ENCODE measurements around the gene SYNPO.

SYNPO gene

DNA sequence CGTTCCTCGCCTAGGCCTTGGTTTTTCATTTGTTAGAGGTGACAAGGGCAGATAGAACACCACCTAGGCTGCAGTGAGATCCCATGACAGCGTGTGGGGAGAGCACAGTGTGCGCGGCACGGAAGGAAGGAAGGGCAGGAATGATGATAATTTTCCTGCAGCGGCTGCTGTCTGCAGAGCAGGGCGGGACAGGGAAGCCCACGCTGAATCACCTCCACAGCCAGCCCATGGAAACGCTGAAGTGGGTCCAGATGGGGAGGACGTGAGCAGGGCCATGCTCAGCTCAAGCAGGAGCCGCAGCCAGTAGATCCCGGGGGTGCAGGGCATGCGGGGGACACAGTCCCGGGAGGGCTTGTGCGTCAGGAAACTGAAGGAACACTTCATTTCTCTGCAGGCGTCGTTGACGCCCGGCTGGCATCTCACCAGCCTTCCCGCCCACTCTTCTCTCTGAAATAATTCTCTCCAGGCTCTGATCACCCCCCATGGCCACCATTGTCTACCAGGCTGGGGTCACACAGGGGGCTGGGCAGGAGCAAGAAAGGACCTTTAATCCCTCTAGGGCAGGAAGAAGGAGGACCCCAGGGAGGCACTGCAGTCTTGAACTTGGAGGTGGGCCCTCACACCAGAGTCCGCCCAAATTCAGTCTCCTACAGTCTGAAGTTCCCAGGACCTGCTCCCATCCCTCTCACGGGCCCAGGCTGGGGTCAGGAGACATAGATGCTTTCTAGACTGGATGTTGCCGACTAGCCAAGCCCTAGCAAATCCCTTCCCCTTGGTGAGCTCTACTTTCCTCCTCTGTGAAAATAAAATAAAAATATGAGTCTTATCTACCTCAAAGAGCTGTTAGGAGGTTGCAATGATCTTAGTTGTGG is 20.9 kb upstream of the SYNPO start:
- H3K4me3 ChIP-seq (ENCODE audit: low read depth, low read length), result no peak overlapping the region
- no peak for DNase-seq (ENCODE audit: low read depth, low spot score)
- POLR2A ChIA-PET, result interaction anchor here (0.6 to 1.3 kb wide), 2 partner anchors 21 to 161 kb away, joined by 3 to 4 read pairs; partner anchors contain the start of gene SYNPO
- TF ChIP-seq, protein P1, sequence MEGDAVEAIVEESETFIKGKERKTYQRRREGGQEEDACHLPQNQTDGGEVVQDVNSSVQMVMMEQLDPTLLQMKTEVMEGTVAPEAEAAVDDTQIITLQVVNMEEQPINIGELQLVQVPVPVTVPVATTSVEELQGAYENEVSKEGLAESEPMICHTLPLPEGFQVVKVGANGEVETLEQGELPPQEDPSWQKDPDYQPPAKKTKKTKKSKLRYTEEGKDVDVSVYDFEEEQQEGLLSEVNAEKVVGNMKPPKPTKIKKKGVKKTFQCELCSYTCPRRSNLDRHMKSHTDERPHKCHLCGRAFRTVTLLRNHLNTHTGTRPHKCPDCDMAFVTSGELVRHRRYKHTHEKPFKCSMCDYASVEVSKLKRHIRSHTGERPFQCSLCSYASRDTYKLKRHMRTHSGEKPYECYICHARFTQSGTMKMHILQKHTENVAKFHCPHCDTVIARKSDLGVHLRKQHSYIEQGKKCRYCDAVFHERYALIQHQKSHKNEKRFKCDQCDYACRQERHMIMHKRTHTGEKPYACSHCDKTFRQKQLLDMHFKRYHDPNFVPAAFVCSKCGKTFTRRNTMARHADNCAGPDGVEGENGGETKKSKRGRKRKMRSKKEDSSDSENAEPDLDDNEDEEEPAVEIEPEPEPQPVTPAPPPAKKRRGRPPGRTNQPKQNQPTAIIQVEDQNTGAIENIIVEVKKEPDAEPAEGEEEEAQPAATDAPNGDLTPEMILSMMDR (IDR thresholded peaks at IDR 0.05; ENCODE audit: insufficient read depth, low read length, missing control alignments), result no peak
- CTCF ChIA-PET, result interaction anchor here (1.0 to 3.2 kb wide), 4 partner anchors 9 to 60 kb away, joined by 3 to 15 read pairs (median 4); no protein-coding TSS in a partner anchor

DNA sequence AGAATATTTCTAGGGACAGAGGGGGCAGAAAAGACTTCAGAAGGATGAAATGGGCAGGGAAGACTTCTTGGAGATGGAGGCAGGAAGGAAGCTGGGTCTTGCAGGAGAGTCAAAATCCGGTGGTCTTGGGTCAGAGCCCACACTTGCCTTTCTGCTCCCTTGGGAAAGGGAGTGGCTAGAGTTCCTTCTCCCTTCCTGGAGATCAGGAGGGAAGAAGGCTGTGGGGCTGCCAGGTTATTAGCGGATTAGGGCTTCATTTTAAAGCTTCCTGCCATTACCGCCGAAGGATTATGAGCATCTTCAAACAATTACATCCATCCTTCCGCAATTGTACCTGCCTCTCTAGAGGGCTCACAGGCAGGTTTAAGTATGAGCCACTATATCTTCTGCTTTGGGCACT is 19.2 kb upstream of the SYNPO start:
- ChIA-PET CTCF (interaction anchor here (1.3 to 3.2 kb wide), 3 partner anchors 9 to 62 kb away, joined by 3 to 15 read pairs (median 4); no protein-coding TSS in a partner anchor), POLR2A (no interaction called here)
- no peak for DNase-seq (ENCODE audit: low read depth, low spot score)
- TF ChIP-seq, protein P1 (IDR thresholded peaks at IDR 0.05; ENCODE audit: insufficient read depth, low read length, missing control alignments), result no peak
- H3K4me3 ChIP-seq (ENCODE audit: low read depth, low read length), result no peak overlapping the region

DNA sequence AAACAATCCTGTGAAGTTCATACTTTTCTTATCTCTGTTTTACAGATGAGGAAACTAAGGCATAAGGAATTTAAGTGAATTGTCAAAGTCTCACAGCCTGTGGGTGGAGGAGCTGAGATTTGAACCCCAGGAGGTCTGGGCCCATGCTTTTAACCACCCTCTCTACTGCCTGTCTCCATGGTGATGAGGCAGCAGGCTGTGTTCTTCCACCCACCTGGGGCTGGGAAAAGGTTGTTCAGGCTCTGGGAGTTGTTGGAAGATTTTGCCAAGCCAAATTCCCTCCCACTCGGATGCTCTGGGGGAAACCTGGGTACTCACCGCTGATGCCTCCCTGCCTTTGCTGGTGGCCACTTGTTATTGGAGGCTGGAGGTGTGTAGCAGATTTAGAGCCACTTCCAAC is 18.3 kb upstream of the SYNPO start:
- H3K4me3 ChIP-seq (ENCODE audit: low read depth, low read length), result no peak overlapping the region
- DNase-seq (ENCODE audit: low read depth, low spot score), result no peak
- TF ChIP-seq, protein P1 (IDR thresholded peaks at IDR 0.05; ENCODE audit: insufficient read depth, low read length, missing control alignments), result no peak
- POLR2A ChIA-PET, result no interaction called here
- CTCF ChIA-PET, result interaction anchor here (1.3 to 1.5 kb wide), 2 partner anchors 10 to 33 kb away, joined by 3 to 4 read pairs; no protein-coding TSS in a partner anchor

DNA sequence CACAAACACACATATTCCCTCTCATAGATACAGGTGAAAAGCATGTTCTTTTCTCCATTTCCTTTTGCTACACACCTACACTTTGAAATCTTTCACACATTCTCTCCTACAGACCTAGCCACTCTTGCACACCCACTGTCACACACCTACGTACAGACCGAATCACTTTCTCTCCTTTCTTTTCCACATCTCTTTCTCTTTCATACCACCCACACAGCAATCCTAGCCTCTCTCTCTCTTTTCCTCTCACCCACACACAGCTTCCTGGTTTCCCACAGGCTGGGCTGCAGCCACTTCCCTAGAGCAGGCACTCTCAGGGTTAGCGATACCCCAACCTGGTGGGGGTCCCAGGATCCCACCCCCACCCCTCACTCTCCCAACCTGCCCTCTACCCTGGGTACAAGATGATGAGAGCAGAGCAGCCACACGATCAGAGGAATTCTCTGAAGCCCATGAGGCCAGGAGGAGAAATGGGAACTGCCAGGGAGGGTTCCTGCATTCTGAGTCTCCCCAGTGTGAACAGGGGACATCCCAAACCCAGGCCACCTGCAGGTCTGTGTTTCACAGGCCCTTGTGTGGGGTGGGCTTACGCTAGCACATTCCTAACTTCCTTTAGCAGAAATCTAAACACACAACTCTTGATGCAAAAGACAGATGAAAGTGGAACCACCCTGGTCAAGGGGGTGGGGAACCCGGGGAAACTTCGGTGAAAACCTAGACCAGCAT is 17.1 kb upstream of the SYNPO start:
- H3K4me3 ChIP-seq (ENCODE audit: low read depth, low read length), result no peak overlapping the region
- ChIA-PET CTCF (no interaction called here), POLR2A (no interaction called here)
- TF ChIP-seq, protein P1 (IDR thresholded peaks at IDR 0.05; ENCODE audit: insufficient read depth, low read length, missing control alignments), result no peak
- DNase-seq (ENCODE audit: low read depth, low spot score), result no peak

DNA sequence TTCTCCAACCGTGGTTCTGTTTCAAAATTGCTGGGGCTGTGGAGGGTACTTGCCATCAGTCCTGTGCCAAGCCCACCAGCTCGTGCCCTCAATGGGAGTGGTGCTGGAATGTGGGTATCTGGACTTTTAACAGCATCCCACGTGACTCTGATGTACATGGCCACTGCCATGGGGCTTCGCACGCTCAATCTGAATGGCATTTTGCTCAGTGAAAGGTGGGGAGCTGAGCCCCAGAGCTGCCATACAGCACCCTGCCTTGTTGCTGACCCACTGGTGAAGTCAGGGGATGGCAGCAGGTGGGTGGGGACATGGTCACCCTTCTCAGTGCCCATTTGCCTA is 16.6 kb upstream of the SYNPO start:
- CTCF ChIA-PET, result no interaction called here
- POLR2A ChIA-PET, result no interaction called here
- DNase-seq (ENCODE audit: low read depth, low spot score), result no peak
- TF ChIP-seq, protein P1 (IDR thresholded peaks at IDR 0.05; ENCODE audit: insufficient read depth, low read length, missing control alignments), result no peak
- H3K4me3 ChIP-seq (ENCODE audit: low read depth, low read length), result no peak overlapping the region
